HG03196 (cell line): Measurements from ENCODE around the gene UNC45A.

Experiments
- ATAC-seq: cut with Tn5 transposase; IDR thresholded peaks from one replicate; pipeline ENCODE4 v1.9.1; 2021; ENCODE audit not compliant: unreplicated experiment

UNC45A gene

DNA sequence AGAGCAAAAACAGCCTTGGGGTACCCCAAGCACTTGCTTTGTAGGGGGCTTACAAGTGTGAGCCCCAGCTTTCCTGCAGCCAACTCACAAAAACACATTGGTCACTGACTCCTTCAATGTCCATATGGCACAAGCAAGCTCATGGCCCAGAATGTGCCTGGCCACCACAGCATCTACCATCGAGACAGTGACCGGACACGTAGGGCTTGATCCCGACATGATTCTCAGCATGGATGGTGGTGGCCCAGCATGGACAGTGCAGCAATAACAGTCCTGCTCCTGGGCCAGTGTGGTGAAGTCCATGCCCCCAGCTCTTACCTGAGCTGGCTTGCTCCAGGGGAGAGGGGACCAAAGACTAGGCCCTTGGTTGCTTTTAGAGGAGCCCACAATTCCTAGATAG lies 6.0 kb downstream of the UNC45A start:
- ATAC-seq: no peak

DNA sequence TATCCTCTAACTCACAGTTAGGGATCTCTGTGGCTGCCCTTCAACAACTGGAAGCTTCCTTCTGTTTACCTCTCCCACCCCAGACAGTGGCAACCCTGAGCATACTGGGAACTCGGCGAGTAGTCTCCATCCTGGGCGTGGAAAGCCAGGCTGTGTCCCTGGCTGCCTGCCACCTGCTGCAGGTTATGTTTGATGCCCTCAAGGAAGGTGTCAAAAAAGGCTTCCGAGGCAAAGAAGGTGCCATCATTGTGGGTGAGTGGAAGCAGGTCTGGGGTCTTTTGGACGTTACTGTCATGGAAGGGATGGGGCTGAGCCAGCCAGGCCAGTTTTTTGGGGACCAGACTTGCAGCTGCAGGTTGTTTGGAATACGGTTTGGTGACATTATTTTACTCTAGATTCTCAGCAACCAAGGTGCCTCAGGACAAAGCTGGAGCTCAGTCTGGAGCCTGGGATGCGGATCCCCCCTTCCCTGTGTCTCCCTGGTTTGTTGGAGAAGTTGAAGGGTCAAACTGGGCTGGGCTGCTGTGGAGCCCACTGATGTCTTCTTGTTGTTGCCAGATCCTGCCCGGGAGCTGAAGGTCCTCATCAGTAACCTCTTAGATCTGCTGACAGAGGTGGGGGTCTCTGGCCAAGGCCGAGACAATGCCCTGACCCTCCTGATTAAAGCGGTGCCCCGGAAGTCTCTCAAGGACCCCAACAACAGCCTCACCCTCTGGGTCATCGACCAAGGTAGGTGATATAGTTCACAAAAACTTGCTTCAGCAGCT lies 7.5 kb downstream of the UNC45A start:
- no peak for ATAC-seq

DNA sequence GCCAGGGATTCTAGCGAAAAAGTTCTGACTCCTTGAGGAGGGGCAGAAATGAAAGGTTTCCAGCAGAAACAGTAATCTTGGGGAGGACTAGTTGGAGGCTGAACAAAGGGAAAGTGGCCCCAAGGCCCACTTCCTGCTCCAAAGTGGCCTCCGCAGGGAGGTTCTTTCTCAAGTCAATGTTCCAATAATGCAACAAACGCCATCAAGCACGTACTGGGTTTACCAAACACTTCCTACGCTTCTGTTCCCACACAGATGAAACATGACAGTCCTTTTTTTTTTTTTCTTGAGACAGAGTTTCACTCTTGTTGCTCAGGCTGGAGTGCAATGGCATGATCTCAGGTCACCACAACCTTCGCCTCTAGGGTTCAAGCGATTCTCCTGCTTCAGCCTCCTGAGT lies 10.0 kb downstream of the UNC45A start:
- ATAC-seq: no peak

DNA sequence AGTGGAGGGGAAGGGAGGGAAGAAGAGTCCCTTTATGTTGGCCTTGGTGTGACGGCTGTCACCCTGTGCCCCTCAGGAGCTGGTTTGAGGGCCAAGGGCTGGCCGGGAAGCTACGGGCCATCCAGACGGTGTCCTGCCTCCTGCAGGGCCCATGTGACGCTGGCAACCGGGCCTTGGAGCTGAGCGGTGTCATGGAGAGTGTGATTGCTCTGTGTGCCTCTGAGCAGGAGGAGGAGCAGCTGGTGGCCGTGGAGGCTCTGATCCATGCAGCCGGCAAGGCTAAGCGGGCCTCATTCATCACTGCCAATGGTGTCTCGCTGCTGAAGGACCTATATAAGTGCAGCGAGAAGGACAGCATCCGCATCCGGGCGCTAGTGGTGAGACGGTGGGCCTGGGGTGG lies 11.5 kb downstream of the UNC45A start:
- ATAC-seq: no peak

DNA sequence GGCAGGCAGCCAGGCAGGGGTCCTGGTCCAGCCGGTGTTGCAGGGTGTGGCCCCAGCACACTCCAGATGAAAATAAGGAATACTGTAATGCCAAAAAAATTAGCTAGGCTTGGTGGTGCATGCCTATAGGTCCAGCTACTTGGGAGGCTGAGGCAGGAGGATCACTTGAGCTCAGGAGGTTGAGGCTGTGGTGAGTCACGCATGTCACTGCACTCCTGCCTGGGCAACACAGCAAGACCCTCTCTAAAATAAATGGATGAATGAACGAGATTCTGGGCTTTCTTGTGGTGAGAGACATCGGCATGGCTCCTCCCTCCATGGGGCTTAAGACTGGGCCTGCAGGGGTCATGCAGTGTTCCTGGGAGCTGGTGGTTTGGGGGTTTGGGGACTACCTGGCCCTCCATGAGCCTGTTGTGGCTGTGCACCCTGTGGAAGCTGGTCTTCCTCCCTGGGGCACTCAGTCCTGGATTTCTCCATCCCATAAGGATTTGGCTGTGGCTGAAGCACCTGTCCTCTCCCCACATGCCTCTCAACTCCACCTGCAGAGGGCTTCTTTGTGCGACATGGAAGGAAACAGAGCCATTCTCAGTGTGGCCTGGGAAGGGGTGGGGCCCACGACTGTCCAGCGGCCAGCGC lies 12.0 kb downstream of the UNC45A start:
- ATAC-seq: no peak

DNA sequence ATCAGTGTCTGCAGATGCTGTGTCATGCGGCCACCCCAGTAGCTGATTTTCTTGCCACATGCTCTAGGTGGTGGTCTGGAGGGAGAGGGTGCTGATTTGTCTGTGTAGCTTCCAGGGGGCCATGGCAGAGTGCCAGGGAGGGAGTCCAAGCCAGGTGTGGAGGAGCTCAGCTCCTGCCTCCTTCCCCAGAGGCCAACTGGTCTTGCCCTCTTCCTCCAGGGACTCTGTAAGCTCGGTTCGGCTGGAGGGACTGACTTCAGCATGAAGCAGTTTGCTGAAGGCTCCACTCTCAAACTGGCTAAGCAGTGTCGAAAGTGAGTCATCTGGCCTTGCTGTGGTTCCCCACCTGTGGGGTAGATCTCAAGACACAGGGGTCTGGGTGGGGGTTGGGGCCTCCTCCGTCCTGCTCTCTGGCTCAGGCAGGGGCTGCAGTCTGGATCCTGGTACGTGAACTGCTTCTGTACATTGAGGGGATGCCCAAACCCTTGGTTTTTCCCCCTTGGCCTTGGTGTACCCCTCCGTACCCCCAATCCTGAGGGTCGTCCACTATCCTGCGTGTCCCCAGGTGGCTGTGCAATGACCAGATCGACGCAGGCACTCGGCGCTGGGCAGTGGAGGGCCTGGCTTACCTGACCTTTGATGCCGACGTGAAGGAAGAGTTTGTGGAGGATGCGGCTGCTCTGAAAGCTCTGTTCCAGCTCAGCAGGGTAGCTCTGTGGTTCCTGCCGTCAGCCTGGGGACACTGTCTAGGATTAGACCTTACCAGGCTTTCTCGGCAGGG lies 12.7 kb downstream of the UNC45A start:
- no peak for ATAC-seq

DNA sequence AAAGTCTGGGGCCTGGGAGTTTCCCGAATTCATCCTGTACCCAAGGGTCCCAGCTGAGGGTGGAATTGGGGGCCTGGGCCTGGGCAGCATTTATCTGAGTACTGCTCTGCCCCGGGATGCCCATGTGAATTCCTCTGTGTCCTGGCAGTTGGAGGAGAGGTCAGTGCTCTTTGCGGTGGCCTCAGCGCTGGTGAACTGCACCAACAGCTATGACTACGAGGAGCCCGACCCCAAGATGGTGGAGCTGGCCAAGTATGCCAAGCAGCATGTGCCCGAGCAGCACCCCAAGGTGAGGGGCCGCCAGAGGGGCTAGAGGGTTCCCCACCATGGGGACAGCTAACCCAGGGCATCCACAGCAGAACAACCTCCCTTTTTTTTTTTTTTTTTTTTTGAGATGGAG lies 13.4 kb downstream of the UNC45A start:
- ATAC-seq: no peak

DNA sequence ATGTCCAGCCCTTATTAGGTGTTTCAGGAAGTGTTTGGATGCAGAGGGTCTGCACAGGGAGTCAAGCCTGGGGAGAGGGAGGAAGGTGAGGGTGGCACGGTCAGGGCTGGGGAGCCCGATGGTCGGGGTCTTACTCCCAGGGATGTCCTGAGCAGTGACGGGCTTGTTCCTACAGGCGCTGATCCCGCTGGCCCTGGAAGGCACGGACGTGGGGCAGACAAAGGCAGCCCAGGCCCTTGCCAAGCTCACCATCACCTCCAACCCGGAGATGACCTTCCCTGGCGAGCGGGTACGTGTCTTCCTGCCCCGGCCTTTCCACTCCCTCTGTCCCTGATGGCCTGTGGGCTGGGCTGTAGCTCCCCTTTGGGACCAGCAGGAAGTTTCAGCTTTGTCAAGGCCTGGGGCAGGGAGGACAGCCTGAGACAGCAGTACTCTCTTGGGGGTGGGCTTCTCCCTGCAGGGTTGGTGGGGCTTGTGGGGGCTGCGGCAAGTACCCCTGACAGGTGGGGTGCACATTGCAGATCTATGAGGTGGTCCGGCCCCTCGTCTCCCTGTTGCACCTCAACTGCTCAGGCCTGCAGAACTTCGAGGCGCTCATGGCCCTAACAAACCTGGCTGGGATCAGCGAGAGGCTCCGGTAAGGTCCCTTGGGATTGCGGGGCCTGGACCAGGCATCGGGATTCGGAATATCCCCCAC lies 15.0 kb downstream of the UNC45A start:
- no peak for ATAC-seq

DNA sequence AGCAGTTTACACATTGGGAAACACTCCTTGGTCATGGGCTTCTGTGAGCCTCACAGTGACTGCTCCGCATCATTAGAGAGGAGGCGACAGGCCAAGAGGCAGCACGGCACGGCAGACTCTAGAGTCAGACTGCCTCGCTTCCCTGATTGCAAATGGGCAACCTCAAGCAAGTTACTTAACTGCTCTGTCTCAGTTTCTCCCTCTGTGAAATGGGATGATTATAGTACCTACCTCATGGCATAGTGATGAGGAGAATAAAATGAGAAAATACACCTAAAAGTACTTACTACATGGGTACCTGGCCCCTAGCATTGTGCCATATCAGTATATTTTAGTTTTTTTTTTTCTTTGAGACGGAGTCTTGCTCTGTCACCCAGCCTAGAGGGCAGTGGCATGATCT lies 15.6 kb downstream of the UNC45A start:
- no peak for ATAC-seq

DNA sequence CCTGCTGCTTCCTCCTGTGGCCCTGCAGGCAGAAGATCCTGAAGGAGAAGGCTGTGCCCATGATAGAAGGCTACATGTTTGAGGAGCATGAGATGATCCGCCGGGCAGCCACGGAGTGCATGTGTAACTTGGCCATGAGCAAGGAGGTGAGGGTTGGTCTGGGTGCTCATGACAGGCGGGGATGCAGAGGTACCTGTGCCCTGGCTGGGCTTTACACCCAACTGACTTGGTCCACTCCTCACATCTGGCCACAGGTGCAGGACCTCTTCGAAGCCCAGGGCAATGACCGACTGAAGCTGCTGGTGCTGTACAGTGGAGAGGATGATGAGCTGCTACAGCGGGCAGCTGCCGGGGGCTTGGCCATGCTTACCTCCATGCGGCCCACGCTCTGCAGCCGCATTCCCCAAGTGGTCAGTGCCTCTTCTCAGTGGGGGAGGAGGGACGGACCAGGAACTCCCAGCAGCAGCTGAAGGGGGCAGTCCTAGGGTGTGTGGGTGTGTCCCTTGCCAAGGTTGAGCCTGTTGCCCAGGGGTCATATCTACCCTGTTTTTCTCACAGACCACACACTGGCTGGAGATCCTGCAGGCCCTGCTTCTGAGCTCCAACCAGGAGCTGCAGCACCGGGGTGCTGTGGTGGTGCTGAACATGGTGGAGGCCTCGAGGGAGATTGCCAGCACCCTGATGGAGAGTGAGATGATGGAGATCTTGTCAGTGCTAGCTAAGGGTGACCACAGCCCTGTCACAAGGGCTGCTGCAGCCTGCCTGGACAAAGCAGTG lies 18.0 kb downstream of the UNC45A start:
- ATAC-seq: no peak

DNA sequence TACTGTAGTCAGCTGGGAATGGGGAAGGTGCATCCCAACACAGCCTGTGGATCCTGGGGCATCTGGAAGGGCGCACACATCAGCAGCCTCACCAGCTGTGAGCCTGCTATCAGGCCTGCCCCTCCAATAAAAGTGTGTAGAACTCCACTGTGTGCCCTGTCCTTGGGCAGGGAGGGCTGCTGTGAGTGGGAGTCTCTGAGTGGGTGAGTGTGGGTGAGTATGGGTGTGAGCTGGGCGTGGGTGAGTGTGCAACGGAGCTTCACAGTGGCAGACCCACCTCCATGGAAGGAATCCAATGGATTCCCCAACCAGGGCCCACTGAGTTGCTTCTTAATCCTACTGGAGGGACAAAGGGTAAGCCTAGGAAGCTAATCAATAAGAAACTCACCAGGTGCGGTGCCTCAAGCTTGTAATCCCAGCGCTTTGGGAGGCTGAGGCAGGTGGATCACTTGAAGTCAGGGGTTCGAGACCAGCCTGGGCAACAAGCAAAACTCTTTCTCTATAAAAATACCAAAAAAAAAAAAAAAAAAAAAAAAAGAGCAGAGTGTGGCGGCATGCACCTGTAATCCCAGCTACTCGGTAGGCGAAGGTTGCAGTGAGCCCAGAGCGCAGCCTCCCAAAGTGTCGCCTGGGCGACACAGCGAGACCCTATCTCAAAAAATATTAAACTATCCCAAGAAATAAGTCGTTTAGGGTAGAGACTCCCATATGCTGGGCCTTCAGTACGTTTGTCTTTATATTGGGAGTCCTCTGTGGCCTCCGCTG lies 19.0 kb downstream of the UNC45A start:
- no peak for ATAC-seq

DNA sequence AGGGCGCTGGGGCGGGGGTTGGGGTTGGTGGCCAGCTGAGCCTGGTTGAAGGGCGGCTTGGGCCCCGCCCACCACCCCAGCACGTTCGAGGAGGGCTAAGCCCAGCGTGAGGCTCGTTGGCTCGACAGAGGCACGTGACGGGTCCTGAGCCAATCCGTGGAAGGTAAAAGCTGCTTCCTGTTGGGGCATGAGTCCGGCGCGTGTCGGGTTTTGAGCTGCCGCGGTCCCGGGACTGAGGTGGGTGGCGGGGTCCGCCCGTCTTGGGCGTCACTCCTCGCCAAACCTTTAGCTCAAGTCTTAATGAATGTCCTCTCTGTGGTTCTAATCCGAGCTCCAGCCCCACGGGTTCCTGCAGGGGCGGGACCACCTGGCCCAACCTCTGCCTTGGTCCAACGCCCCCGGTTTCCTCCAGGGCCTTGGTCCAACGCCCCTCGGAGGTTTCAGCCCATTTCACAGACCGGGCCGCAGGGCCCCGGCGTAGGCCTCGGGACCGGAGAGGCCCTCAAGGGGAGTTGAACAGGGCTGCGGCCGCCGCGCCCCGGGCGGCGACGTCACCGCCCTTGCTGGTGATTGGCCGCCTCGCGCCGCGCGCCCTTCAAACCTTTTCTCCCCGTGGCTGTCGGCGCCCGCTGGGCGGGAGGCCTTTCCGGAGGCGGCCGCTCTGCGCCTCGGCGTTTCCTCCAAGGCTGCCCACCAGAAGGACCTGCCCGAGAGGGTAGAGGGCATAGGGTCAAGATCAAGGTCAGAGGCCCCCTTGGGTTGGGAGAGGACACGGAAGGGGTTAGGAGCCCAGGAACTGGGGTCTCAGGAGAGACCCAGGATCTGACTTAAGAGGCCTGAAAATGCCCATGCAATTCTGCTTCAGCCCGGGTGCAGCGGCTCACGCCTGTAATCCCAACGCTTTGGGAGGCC lies 19.9 kb downstream of the UNC45A start, which contains the start of gene RCCD1:
Gene RCCD1 (plus strand): TSS at position 173 of the 912 bp plus-strand sequence. CDS start 1,851 bp downstream, outside the sequence.
- peak; percentile 89 for ATAC-seq

DNA sequence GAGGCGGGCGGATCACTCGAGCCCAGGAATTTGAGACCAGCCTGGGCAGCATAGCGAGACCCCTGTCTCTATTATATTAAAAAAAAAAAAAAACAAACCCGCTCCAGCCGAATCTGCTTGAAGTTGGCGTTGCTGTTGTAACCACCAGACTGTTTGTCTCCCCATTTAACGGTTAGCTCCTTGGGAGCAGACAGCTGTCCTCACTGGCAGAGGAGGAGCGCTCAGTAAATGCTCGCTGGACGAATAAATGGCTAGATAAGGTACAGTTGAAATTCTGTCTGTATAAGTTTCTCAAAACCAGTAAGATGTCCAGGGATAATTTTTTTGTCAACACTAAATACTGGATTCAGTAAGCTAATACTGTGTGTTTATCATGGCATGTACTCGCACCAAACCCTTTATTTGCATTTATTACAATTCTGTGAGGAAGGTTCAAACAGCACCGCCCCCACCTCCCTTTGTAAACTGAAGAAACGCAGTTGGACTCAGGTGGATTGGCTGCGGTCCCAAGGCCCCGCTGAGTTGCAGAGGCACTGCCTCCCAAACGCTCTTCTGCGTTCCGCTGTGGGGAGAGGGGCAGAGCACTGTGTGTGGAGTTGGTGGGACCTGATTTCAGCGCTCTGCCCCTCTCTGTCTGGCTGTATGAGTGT lies 20.7 kb downstream of the UNC45A start:
- ATAC-seq: no peak

DNA sequence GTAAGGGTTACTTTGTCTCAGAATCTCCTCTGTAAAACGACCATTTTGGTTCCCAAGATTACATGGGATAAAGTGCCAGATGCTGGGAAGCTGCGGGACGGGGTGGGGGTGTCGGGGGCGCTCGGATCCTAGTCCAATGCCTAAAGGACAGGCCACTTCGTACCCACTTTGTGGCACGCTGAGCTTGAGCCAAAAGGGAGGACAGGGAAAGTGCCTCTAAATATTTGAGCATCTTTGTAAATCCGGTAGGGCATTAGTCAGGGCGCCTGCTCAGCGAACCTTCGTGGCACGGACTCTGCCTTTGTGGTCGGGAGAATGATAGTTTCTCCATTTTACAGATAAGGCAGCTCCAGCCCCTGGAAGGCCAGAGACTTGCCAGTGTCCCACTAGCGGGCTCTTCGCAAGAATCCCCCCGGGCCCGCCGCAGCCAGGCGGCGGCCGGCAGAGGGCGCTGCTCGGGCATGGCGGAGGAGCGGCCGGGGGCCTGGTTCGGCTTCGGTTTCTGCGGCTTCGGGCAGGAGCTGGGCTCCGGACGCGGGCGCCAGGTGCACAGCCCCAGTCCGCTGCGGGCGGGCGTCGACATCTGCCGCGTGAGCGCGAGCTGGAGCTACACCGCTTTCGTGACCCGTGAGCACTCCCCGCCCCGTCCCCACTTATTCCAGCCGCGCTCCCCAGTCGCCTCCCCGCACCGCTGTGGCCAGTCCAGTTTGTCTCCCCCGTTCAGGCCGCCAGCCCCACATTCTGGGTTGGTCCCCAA lies 21.4 kb downstream of the UNC45A start:
- no peak for ATAC-seq

DNA sequence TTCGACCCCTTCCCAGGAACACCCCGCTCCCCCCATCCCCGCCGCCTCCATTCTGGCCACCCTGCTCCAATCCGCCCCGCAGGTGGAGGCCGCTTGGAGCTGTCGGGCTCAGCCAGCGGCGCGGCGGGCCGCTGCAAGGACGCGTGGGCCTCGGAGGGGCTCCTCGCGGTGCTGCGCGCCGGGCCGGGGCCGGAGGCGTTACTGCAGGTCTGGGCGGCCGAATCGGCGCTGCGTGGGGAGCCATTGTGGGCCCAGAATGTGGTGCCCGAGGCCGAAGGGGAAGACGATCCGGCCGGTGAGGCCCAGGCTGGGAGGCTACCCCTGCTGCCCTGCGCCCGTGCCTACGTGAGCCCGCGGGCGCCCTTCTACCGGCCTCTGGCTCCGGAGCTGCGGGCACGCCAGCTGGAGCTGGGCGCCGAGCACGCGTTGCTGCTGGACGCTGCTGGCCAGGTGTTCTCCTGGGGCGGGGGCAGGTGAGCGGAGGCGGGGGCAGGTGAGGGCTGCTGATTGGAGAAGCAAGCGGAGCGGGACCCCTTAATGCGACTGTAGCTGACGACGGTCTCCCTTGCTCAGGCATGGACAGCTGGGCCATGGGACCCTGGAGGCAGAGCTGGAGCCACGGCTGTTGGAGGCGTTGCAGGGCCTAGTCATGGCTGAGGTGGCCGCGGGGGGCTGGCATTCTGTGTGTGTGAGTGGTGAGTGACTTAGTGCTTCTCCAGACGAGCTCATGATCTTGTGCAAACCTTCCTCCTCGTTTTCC lies 22.1 kb downstream of the UNC45A start:
- no peak for ATAC-seq

DNA sequence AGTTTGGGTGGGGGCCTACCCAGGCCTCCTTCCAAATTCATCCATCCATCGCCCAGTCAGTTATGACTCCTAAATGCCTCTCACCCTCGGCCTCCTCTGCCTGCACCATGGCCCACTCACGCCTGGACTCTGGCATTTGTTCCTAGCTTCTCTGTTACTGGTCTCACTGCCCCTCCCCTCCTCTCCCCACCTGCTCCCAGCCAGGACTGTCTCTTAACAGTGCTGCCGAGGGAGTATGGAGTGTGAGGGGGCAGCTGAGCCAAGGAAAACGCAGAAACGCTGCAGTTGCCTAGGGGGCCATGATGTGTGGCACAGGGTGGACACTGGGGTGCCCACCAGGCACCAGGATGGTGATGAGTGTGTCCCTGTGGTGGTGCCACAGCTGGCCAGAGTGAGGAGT lies 22.7 kb downstream of the UNC45A start:
- ATAC-seq: no peak
